Heart left ventricle (tissue), 13 donors: ENCODE measurements around the gene MEPE.
A peak's percentile ranks its signal among the peaks of the same experiment; 100 is the strongest.

ENCODE experiments used
- CTCF ChIP-seq, 12 donors: fragments of 200-600 bp; sonication (generic) in 4 of 12; IDR thresholded peaks; one replicate each; pipeline versions ENCODE4 v1.5.0 to v1.8.0; 2018 to 2022; ENCODE audit warnings: antibody characterized with exemption in 12 of 12, mild to moderate bottlenecking in 5 of 12
- POLR2A ChIP-seq, 2 donors: fragments of 450-650 bp; IDR thresholded peaks; one replicate each; pipeline ENCODE4 v1.6.1; 2017; ENCODE audit warnings: antibody characterized with exemption in 2 of 2, mild to moderate bottlenecking in 2 of 2, moderate library complexity in 2 of 2
- donor health status: ischemic (EF 13 %, LVEDD 7.1; RV severe dilation, severe dysfunction).
- donor health status: DM: no; HTN: yes; CAD: no.
- donor health status: DM: no; HTN: no; CAD: no.
- donor health status: ischemic (EF 25% LVEDD 6.9; RV normal size, moderate dysfunction).
- donor health status: ischemic (EF 25% LVEDD 5.7; RV mildly dilated, moderate dysfunction).
- donor health status: ischemic (EF 35%, LVEDD 5.7; RV mildly dilated, moderate dysfunction).
- donor health status: nonischemic (EF 11% LVEDD 7.7; RV severe dilation, severe dysfunction).
- donor health status: DM: yes; HTN: yes; CAD: no.
- donor health status: PGD.
- donor health status: ischemic (EF 29% LVEDD 5.4; RV normal size, mild dysfunction).
- donor health status: nonischemic (EF 23%, LVEDD 6.1; RV moderate dilation, normal function).

- TF ChIP-seq CTCF (IDR thresholded peaks at IDR 0.05) (peak; percentile 66 to 84 (median 76)), POLR2A (IDR thresholded peaks at IDR 0.05) (no peak)
These were observed 6.3 kb downstream of the MEPE start for GRCh38 chr4:87838890-87839591.
